ENCODE measurements around the gene UGT3A1. TPM values are rescaled to one million over a fixed set of nuclear protein-coding genes. Genes with fewer than 3 reads are reported as not detected.
A peak's percentile ranks its signal among the peaks of the same experiment; 100 is the strongest.

The UGT3A1 gene
- total RNA-seq, 2 donors from 2014 or later = not detected

- no peaks in the 10 kb centered on the region for H3K9me3 ChIP-seq (ENCODE audit: control insufficient read depth, low read length, poor library complexity, severe bottlenecking)
- ATAC-seq (no peak), DNase-seq (no peak)
- Mint-ChIP-seq H3K27ac (no peak overlapping the region), H3K4me1 (no peaks in the 10 kb centered on the region), H3K4me3 (no peak overlapping the region), H3K27me3 (peaks cover 22% of the 10 kb centered on the region), H3K36me3 (ENCODE audit: low read depth) (no peaks in the 10 kb centered on the region)
These were observed 19.9 kb downstream of the UGT3A1 start for GRCh38 chr5:35971186-35971877.

GRCh38 chr5:35963381-35963843 is 27.8 kb downstream of the UGT3A1 start:
- H3K27me3 Mint-ChIP-seq = peaks cover 38% of the 10 kb centered on the region
- no peak overlapping the region for H3K27ac Mint-ChIP-seq
- ATAC-seq (no peak), DNase-seq (no peak)
- H3K9me3 ChIP-seq (ENCODE audit: control insufficient read depth, low read length, poor library complexity, severe bottlenecking) = no peaks in the 10 kb centered on the region
- no peak overlapping the region for H3K4me3 Mint-ChIP-seq
- no peaks in the 10 kb centered on the region for H3K36me3 Mint-ChIP-seq (ENCODE audit: low read depth)
- no peaks in the 10 kb centered on the region for H3K4me1 Mint-ChIP-seq

- no peaks in the 10 kb centered on the region for H3K36me3 Mint-ChIP-seq (ENCODE audit: low read depth)
- H3K27ac Mint-ChIP-seq = no peak overlapping the region
- no peak overlapping the region for H3K4me3 Mint-ChIP-seq
- DNase-seq (no peak), ATAC-seq (no peak)
- H3K4me1 Mint-ChIP-seq = no peaks in the 10 kb centered on the region
- no peaks in the 10 kb centered on the region for H3K9me3 ChIP-seq (ENCODE audit: control insufficient read depth, low read length, poor library complexity, severe bottlenecking)
- H3K27me3 Mint-ChIP-seq = peaks cover 44% of the 10 kb centered on the region
These were observed 30.9 kb downstream of the UGT3A1 start for GRCh38 chr5:35960328-35960727.

GRCh38 chr5:35956429-35956828 is 34.8 kb downstream of the UGT3A1 start:
- Mint-ChIP-seq H3K27ac (no peak overlapping the region), H3K4me1 (peaks cover 2% of the 10 kb centered on the region), H3K36me3 (ENCODE audit: low read depth) (peaks cover 5% of the 10 kb centered on the region), H3K4me3 (no peak overlapping the region), H3K27me3 (peaks cover 66% of the 10 kb centered on the region)
- ATAC-seq = no peak
- no peaks in the 10 kb centered on the region for H3K9me3 ChIP-seq (ENCODE audit: control insufficient read depth, low read length, poor library complexity, severe bottlenecking)
- no peak for DNase-seq

- Mint-ChIP-seq H3K36me3 (ENCODE audit: low read depth) (peaks cover 5% of the 10 kb centered on the region), H3K4me3 (no peak overlapping the region), H3K27me3 (peaks cover 56% of the 10 kb centered on the region), H3K27ac (no peak overlapping the region), H3K4me1 (peaks cover 2% of the 10 kb centered on the region)
- no peak for DNase-seq
- no peaks in the 10 kb centered on the region for H3K9me3 ChIP-seq (ENCODE audit: control insufficient read depth, low read length, poor library complexity, severe bottlenecking)
- ATAC-seq = peak; percentile 50
These were observed 37.0 kb downstream of the UGT3A1 start for GRCh38 chr5:35954175-35954574.

GRCh38 chr5:35947085-35947484 is 44.1 kb downstream of the UGT3A1 start:
- Mint-ChIP-seq H3K4me1 (no peaks in the 10 kb centered on the region), H3K27ac (no peak overlapping the region), H3K4me3 (no peak overlapping the region), H3K27me3 (peaks cover 53% of the 10 kb centered on the region), H3K36me3 (ENCODE audit: low read depth) (no peaks in the 10 kb centered on the region)
- H3K9me3 ChIP-seq (ENCODE audit: control insufficient read depth, low read length, poor library complexity, severe bottlenecking) = no peaks in the 10 kb centered on the region
- no peak for DNase-seq
- no peak for ATAC-seq

GRCh38 chr5:35939639-35940038 is 51.6 kb downstream of the UGT3A1 start:
- Mint-ChIP-seq H3K27me3 (peaks cover 24% of the 10 kb centered on the region), H3K4me3 (no peak overlapping the region), H3K4me1 (peaks cover 2% of the 10 kb centered on the region), H3K27ac (no peak overlapping the region), H3K36me3 (ENCODE audit: low read depth) (no peaks in the 10 kb centered on the region)
- ATAC-seq (no peak), DNase-seq (no peak)
- H3K9me3 ChIP-seq (ENCODE audit: control insufficient read depth, low read length, poor library complexity, severe bottlenecking) = no peaks in the 10 kb centered on the region

GRCh38 chr5:35938568-35939227 is 52.5 kb downstream of the UGT3A1 start, which contains the start of gene CAPSL:
CAPSL (minus strand) TSS chr5:35938622; CDS start chr5:35921120, 17,502 bp downstream.
- H3K4me3 Mint-ChIP-seq = no peak within 1 kb of the TSS
- H3K27me3 Mint-ChIP-seq = peaks cover 18% of the 10 kb centered on the region
- no peak for DNase-seq
- peaks cover 2% of the 10 kb centered on the region for H3K4me1 Mint-ChIP-seq
- no peaks in the 10 kb centered on the region for H3K36me3 Mint-ChIP-seq (ENCODE audit: low read depth)
- ATAC-seq = no peak
- no peaks in the 10 kb centered on the region for H3K9me3 ChIP-seq (ENCODE audit: control insufficient read depth, low read length, poor library complexity, severe bottlenecking)
- no peak within 1 kb of the TSS for H3K27ac Mint-ChIP-seq

GRCh38 chr5:35926389-35927051 is 64.7 kb downstream of the UGT3A1 start:
- H3K27ac Mint-ChIP-seq = no peak overlapping the region
- H3K9me3 ChIP-seq (ENCODE audit: control insufficient read depth, low read length, poor library complexity, severe bottlenecking) = no peaks in the 10 kb centered on the region
- peaks cover 24% of the 10 kb centered on the region for H3K27me3 Mint-ChIP-seq
- peak in 2 of 3 donors; percentile 21 to 52 for DNase-seq
- ATAC-seq = peak; percentile 59
- H3K4me1 Mint-ChIP-seq = peaks cover 26% of the 10 kb centered on the region
- no peak overlapping the region for H3K4me3 Mint-ChIP-seq
- H3K36me3 Mint-ChIP-seq (ENCODE audit: low read depth) = no peaks in the 10 kb centered on the region

GRCh38 chr5:35924950-35925722 is 66.1 kb downstream of the UGT3A1 start:
- Mint-ChIP-seq H3K4me3 (peak overlapping the region; percentile 85), H3K4me1 (peaks cover 26% of the 10 kb centered on the region), H3K36me3 (ENCODE audit: low read depth) (no peaks in the 10 kb centered on the region), H3K27ac (peak overlapping the region; percentile 94), H3K27me3 (peaks cover 18% of the 10 kb centered on the region)
- peak; percentile 94 for ATAC-seq
- H3K9me3 ChIP-seq (ENCODE audit: control insufficient read depth, low read length, poor library complexity, severe bottlenecking) = no peaks in the 10 kb centered on the region
- peak; percentile 56 to 71 (median 66) for DNase-seq

- H3K27ac Mint-ChIP-seq = peak overlapping the region; percentile 94
- no peak for DNase-seq
These were observed 66.9 kb downstream of the UGT3A1 start for GRCh38 chr5:35924122-35924949.

GRCh38 chr5:35922468-35922867 is 68.7 kb downstream of the UGT3A1 start:
- ATAC-seq (no peak), DNase-seq (no peak)
- H3K4me3 Mint-ChIP-seq = no peak overlapping the region
- no peaks in the 10 kb centered on the region for H3K36me3 Mint-ChIP-seq (ENCODE audit: low read depth)
- H3K27ac Mint-ChIP-seq = peak overlapping the region; percentile 3
- peaks cover 26% of the 10 kb centered on the region for H3K4me1 Mint-ChIP-seq
- H3K27me3 Mint-ChIP-seq = peaks cover 10% of the 10 kb centered on the region
- H3K9me3 ChIP-seq (ENCODE audit: control insufficient read depth, low read length, poor library complexity, severe bottlenecking) = no peaks in the 10 kb centered on the region

More at GRCh38 chr5:35924122-35924949, 66.9 kb downstream of the UGT3A1 start:
- H3K4me1 Mint-ChIP-seq = peaks cover 26% of the 10 kb centered on the region
- no peaks in the 10 kb centered on the region for H3K9me3 ChIP-seq (ENCODE audit: control insufficient read depth, low read length, poor library complexity, severe bottlenecking)
- H3K36me3 Mint-ChIP-seq (ENCODE audit: low read depth) = no peaks in the 10 kb centered on the region
- peak; percentile 8 for ATAC-seq
- H3K27me3 Mint-ChIP-seq = peaks cover 18% of the 10 kb centered on the region
- H3K4me3 Mint-ChIP-seq = peak overlapping the region; percentile 85

Data from T-helper 17 cell (primary cell).